NCI-H187 (cell line): ENCODE measurements around the gene LRP2.
"Not testable (repeated sequence)": the region's sequence is repeated elsewhere in the genome, so short reads cannot be mapped to it uniquely, and the experiment has no call there.

ENCODE experiments used
- DNase-seq, 2 experiments: peaks; one replicate each; lab custom pipeline; 2025; lab: John Stamatoyannopoulos, UW

LRP2 gene

GRCh38 chr2:169175112-169175511 is 187.2 kb downstream of the LRP2 start:
- no peak for DNase-seq

GRCh38 chr2:169173876-169174275 is 188.5 kb downstream of the LRP2 start:
- DNase-seq, result no peak

GRCh38 chr2:169172914-169173313 is 189.4 kb downstream of the LRP2 start:
- DNase-seq, result no peak

- no peak for DNase-seq
Measured at GRCh38 chr2:169172151-169172735, 190.1 kb downstream of the LRP2 start.

DNA sequence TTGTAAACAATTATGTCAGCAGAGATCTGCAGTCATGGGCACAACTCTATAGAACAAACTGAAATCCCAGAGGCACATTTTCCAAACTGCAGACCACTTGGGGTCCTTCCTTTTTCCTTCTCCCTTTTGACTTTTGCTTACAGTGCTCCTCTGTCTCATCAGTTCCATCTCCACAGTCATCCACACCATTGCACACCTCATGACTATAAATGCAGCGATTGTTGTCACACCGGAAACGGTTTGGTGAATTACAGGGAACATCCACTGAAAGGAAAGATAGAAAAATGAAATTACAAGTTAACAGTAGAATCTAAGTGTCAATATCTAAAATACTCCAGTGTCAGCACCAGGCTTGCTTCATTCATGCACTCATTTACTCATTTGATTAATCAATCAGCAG is 196.5 kb downstream of the LRP2 start:
- DNase-seq, result no peak

DNA sequence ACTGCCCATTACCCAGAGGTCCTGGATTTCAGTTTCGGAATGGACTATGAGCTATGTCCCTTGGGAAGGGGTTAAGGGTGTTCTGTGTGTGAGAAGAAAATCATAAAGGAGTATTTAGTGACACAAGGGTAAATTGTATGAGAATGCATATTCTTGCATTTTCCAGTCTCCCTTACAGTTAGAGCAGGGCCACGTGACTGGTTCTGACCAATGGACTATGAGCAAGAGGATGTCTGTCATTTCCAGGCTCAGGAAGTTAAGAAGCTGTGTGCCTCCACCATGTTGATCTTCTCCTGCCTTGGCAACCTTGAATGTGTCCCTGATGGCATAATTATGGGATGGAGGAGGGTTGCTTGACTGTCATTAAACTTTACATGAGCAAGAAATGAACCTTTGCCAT is 198.0 kb downstream of the LRP2 start:
- DNase-seq, result no peak

GRCh38 chr2:169162613-169163012 is 199.7 kb downstream of the LRP2 start:
- DNase-seq, result no peak

DNA sequence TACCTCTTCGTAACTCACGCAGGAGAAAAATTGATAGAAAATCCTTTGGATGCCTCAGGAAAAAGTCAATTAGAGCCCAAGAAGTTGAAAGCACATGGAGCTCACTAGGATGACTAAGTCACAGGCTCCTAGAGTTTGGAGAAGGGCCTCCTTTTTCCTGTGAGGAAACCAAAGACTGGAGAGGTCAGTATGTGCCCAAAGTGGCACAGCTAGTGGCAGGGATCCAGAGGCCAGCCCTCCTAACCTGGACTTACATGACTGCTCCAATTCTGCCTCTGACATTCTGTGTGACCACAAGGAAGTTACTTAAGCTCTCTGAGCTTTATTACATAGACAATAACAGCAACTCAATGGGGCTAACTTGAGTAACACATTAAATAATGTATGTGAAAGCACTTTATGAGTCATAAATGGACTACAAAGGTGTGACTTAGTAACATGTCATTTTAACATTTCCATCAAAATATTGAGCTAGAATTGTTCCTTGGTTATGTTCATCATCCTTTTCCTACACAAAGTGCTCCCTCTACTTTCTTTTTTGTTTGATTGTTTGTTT is 201.3 kb downstream of the LRP2 start:
- DNase-seq, result no peak

DNA sequence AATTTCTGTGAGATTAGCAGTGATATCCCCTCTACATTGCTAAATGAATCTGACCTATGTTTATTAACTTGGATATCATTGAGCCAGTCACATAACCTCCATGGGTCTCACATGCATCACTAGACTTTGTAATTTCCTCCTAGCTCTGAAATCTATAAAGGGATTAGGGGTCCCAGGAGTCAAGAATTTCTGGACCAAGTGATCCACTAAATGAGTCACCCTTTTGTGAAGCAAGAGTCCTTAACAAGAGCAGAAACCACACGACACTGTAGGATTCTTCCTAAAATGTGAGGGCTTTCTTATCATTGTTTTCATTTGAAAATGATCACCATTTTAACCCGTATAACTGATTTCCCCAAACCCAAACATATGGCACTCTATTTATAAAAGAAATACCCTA is 202.6 kb downstream of the LRP2 start:
- no peak for DNase-seq

DNA sequence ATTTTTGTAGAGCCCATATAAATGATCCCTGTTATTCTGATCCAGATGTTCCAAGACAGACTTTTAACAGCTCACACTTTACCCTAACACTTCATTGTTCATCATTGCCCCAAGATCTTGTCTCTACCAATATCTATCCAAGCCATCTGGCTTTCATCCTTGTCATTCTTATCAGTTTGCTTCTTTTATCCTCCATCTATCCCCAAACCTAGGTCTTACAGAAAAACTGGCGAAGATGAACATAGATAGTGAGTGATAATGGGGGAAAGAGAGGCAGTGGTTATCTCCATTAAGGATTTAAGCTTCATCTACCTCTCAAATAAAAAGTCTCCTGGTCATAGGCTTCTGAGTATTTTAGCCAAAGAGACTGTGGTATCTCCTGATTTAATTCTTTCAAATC is 203.5 kb downstream of the LRP2 start:
- no peak for DNase-seq

- DNase-seq, result no peak
Measured at GRCh38 chr2:169146220-169146619, 216.1 kb downstream of the LRP2 start.

- DNase-seq, result no peak
Measured at GRCh38 chr2:169143998-169144397, 218.3 kb downstream of the LRP2 start.

- DNase-seq, result no peak
Measured at GRCh38 chr2:169141713-169142352, 220.5 kb downstream of the LRP2 start.

DNA sequence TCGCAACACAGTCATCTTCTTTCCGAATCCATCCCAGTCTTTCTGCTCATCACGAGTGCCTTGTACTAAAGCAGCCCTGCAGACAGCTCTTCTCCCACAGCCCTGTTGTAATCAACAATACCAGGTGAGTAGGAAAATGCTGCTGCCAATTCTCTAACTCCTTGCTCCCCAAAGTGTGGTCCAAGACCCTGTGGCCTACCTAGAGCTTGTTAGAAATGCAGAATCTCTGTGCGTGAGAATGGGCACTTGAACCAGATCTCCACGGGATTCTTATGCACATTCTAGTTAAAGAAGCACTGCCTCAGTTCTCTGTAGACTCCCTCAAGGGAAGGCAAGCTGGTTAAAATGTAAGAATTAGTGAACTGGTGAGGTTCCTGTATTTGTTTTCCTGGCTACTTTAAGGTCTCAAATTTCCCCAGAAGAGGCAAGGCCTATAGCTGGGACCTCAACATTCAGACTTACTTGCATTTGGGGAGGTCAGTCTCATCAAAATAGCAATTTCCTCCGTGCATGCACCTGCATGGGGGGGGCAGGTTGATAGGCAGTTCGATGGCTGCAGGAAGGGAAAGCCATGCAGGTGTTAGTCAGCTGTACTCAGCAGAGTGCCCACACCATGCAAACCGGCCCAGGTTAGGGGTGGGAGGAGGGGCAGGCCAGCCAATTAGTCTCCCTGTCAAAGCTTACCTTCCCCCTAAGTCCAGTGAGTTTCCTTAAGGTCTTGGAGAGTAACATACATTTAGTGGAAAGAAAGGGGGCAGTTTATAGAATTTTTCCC is 222.2 kb downstream of the LRP2 start:
- DNase-seq, result no peak

DNA sequence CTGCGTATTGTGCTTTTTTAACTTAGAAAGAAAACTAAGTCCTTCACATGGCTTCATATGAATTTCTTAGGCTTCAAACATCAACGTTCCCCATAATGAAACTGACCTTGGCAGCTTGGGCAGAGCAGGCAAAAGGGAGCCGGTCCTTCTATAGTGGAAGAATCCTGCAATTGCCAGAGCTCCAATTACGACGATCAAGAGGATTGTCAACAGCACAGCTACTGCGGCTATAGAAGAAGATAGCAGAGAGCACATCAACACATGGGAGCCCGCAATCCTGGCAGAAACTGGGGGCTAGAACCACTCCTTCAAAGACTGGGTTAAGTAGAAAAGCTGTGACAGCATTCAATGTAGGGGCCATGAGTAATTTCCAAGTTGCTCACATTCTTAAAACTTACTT is 223.2 kb downstream of the LRP2 start:
- no peak for DNase-seq

- no peak for DNase-seq
Measured at GRCh38 chr2:169137924-169138323, 224.4 kb downstream of the LRP2 start.

- DNase-seq, result no peak
Measured at GRCh38 chr2:169136885-169137534, 225.3 kb downstream of the LRP2 start.

- DNase-seq, result not testable (repeated sequence)
Measured at GRCh38 chr2:169136428-169136827, 225.9 kb downstream of the LRP2 start.

- not testable (repeated sequence) for DNase-seq
Measured at GRCh38 chr2:169134272-169134671, 228.1 kb downstream of the LRP2 start.

DNA sequence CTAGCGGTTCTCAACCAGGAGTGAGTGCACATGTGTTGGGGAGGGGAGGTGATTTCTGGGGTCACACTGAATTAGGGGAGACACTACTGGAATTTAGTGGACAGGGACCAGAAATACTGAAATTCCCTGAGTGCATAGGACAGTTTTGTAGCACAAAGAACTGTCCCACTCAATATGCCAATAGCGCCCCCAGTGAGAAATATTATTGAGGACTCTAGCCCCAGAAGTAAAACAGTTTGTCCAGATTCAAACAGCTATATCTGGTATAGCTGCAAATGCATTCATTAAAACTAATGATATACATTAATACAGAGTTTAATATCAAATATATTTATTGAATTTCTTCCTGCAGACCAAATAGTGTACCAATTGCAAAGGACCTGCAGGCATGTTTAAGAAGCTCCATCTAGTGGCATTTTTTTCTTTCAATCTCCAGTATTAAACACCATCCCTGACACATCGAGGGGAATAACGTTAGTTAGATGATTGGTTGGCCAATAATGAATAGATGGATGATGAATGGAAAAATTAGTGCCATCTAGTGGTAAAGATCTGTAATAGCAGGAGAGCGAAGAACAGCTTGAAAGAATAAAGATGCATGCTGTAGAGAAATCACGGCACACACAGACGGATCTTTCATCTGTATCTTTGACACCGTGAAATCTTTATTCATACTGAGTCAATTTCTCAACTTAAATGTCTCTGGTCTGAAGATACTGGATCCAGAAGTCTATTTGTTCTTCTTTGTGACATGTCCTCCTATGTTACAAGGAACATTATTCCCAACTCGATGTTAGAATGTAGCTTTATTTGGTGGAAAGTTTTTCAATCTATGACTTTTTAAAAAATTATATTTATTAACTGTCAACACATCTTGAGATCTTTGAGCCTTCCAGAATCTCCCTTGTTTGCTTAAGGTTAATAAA is 230.5 kb downstream of the LRP2 start:
- no peak for DNase-seq

GRCh38 chr2:169129703-169130243 is 232.6 kb downstream of the LRP2 start:
- DNase-seq, result no peak
